Activated CD8-positive, alpha-beta memory T cell treated with anti-CD3 and anti-CD28 coated beads, Interleukin-2, amount 10 ng/mL, durations not matched to agents 7 days and 5 days (primary cell): ENCODE measurements around the gene EFNA5. TPM values are rescaled to one million over a fixed set of nuclear protein-coding genes. Genes with fewer than 3 reads are reported as not detected.

Experiments used
- ATAC-seq: fragments of 150-1000 bp; cut with Tn5 transposase; one replicate; pipeline ENCODE4 v1.10.0; 2021; ENCODE audit warnings: moderate library complexity
- CTCF ChIA-PET: fragments of 350-600 bp; sonication (Branson Sonifier 250); formaldehyde crosslinking; loops from one replicate; lab custom pipeline; 2021; ENCODE audit warnings: antibody characterized with exemption; lab: Charles Lee
- DNase-seq: peaks from one replicate; pipeline ENCODE4 v3.0.0-alpha.2; 2020
- H3K27ac Mint-ChIP-seq: one replicate; pipeline ENCODE4 v1.8.0; 2021; ENCODE audit warnings: mild to moderate bottlenecking, mixed read lengths
- H3K27me3 Mint-ChIP-seq: one replicate; pipeline ENCODE4 v1.8.0; 2021; ENCODE audit warnings: mixed read lengths
- H3K36me3 Mint-ChIP-seq: one replicate; pipeline ENCODE4 v1.8.0; 2021; ENCODE audit warnings: mild to moderate bottlenecking, mixed read lengths
- H3K4me1 Mint-ChIP-seq: one replicate; pipeline ENCODE4 v1.8.0; 2021; ENCODE audit warnings: mixed read lengths
- H3K4me3 Mint-ChIP-seq: one replicate; pipeline ENCODE4 v1.8.0; 2021; ENCODE audit warnings: mild to moderate bottlenecking, moderate library complexity, mixed read lengths
- H3K9me3 Mint-ChIP-seq: one replicate; pipeline ENCODE4 v1.8.0; 2022; ENCODE audit warnings: low read depth, mixed read lengths
- total RNA-seq, 2 experiments: library from RNA; stranded (reverse); gene quantifications; one replicate each; pipeline ENCODE4 v1.2.3, GENCODE V29; 2021

EFNA5 gene
- total RNA-seq, 2 experiments from 2014 or later = not detected

DNA sequence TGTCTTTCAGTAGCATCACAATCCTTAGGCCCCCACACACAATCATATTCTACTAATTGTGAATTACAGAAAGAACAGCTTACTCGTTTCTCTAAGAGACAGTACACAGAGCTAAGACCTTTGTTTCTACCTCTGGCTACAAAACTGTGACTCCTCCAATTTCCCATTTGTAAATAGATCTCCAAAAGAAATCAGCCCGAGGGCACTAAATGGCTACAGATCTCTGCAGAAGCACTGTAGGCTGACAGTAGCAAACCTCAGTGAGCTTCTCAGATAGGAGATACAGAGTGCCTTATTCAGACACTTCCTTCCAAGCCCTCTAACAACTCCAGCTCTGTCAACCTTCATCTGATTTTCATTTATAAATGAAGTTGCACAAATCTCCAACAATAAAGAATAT is 51.0 kb downstream of the EFNA5 start:
- no peaks in the 10 kb centered on the region for H3K36me3 Mint-ChIP-seq
- H3K9me3 Mint-ChIP-seq = no peaks in the 10 kb centered on the region
- H3K4me3 Mint-ChIP-seq = no peak overlapping the region
- no peak for ATAC-seq
- H3K27me3 Mint-ChIP-seq = peaks cover 9% of the 10 kb centered on the region
- no peak for DNase-seq
- H3K27ac Mint-ChIP-seq = no peak overlapping the region
- CTCF ChIA-PET = no interaction called here
- H3K4me1 Mint-ChIP-seq = no peaks in the 10 kb centered on the region

DNA sequence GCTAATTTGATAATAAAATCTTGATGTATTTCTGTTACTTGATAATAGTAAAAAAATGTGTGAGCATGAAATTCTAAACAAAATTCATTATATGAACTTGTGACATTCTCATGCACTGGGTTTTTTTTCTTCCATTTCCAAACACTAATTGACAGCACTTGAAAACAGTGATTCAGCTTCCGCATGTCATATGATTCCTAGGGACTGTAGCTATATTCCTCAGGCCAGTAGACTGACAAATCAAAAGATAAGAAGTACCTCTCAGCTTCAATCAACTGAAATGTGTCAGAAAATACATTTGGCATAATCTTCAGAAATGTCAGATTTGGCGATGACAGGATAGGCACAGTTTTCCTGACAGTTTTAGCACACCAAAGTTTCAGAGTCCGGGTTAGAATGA is 52.5 kb downstream of the EFNA5 start:
- Mint-ChIP-seq H3K27ac (no peak overlapping the region), H3K4me1 (no peaks in the 10 kb centered on the region), H3K36me3 (no peaks in the 10 kb centered on the region), H3K27me3 (peaks cover 15% of the 10 kb centered on the region), H3K9me3 (no peaks in the 10 kb centered on the region), H3K4me3 (no peak overlapping the region)
- no peak for DNase-seq
- no peak for ATAC-seq
- CTCF ChIA-PET = no interaction called here

- Mint-ChIP-seq H3K4me1 (no peaks in the 10 kb centered on the region), H3K4me3 (no peak overlapping the region), H3K27ac (no peak overlapping the region), H3K27me3 (peaks cover 15% of the 10 kb centered on the region), H3K9me3 (no peaks in the 10 kb centered on the region), H3K36me3 (no peaks in the 10 kb centered on the region)
- CTCF ChIA-PET = no interaction called here
- ATAC-seq (no peak), DNase-seq (no peak)
Observed at GRCh38 chr5:107617052-107617451, 53.7 kb downstream of the EFNA5 start.

DNA sequence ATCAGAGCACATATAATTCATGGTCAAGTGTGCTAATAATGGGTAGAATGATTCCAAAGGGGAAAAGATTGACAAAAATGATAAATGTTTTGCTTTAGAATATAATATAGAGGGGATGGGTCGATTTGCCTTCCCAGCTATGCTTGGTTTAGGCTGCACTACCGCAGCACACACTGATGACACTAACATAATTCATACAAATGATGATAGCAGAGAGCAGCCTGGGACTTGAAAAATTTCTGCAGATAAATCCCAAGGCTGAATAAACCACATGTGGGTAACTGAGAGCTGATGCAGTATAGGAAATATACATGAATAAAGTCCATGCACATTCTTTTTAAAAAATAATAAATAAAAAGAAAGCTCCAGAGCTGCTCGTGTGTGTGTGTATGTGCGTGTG is 54.5 kb downstream of the EFNA5 start:
- no peaks in the 10 kb centered on the region for H3K36me3 Mint-ChIP-seq
- H3K9me3 Mint-ChIP-seq = no peaks in the 10 kb centered on the region
- DNase-seq = no peak
- no peaks in the 10 kb centered on the region for H3K4me1 Mint-ChIP-seq
- H3K4me3 Mint-ChIP-seq = no peak overlapping the region
- no peak overlapping the region for H3K27ac Mint-ChIP-seq
- no peak for ATAC-seq
- CTCF ChIA-PET = no interaction called here
- H3K27me3 Mint-ChIP-seq = peaks cover 18% of the 10 kb centered on the region

DNA sequence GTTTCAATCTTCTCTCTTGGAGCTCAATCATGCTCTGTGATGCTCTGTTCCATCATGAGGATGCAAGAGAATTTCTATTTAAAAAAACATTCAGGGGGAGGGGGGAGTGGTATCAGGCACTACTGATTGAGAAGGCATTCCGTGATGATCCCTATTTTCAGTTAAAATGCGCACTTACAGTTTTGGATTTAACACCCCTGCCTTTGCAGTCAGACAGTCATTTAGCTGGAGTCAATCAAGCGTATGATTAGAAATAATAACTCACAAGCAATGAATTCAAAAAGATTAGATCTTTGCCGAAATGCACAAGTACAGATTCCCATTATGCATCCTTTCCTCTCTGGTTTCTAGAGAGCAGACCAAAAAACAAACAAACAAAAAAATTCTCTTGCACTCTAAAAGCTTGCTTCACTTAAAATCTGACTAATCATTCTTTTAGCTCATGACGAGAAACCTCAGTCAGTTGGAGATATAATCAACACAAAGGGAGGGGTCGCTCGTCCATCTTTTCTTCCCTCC is 55.4 kb downstream of the EFNA5 start:
- Mint-ChIP-seq H3K36me3 (no peaks in the 10 kb centered on the region), H3K27ac (no peak overlapping the region), H3K9me3 (no peaks in the 10 kb centered on the region), H3K4me3 (no peak overlapping the region), H3K27me3 (peaks cover 13% of the 10 kb centered on the region), H3K4me1 (no peaks in the 10 kb centered on the region)
- CTCF ChIA-PET = interaction anchor here (0.7 kb wide), 1 partner anchor 9 kb away, joined by 3 read pairs; no protein-coding TSS in a partner anchor
- no peak for DNase-seq
- no peak for ATAC-seq

DNA sequence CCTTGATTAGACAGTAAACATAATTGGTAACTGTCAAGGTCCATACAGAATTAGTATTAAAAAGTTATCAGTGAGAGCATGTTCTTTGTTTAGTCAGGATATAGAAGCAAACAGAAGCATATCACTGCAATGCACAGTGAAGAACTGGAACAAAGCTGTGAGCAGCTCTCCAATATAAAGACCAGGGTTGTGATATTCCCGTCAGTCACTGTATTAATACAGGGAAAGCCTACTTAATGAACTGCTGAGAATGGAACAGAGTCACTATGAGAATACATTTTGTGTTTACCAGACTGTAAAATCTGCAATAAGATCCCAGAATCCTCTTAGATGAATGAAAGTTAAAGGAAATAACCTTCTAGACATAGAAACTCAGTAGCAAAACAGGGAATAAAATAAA is 58.2 kb downstream of the EFNA5 start:
- Mint-ChIP-seq H3K9me3 (no peaks in the 10 kb centered on the region), H3K27me3 (peaks cover 13% of the 10 kb centered on the region), H3K4me1 (no peaks in the 10 kb centered on the region), H3K4me3 (no peak overlapping the region), H3K36me3 (no peaks in the 10 kb centered on the region), H3K27ac (no peak overlapping the region)
- ATAC-seq (no peak), DNase-seq (no peak)
- CTCF ChIA-PET = no interaction called here

GRCh38 chr5:107610798-107611197 is 59.9 kb downstream of the EFNA5 start:
- Mint-ChIP-seq H3K4me1 (no peaks in the 10 kb centered on the region), H3K36me3 (no peaks in the 10 kb centered on the region), H3K9me3 (no peaks in the 10 kb centered on the region), H3K27me3 (peaks cover 15% of the 10 kb centered on the region), H3K4me3 (no peak overlapping the region), H3K27ac (no peak overlapping the region)
- no peak for ATAC-seq
- CTCF ChIA-PET = no interaction called here
- no peak for DNase-seq

DNA sequence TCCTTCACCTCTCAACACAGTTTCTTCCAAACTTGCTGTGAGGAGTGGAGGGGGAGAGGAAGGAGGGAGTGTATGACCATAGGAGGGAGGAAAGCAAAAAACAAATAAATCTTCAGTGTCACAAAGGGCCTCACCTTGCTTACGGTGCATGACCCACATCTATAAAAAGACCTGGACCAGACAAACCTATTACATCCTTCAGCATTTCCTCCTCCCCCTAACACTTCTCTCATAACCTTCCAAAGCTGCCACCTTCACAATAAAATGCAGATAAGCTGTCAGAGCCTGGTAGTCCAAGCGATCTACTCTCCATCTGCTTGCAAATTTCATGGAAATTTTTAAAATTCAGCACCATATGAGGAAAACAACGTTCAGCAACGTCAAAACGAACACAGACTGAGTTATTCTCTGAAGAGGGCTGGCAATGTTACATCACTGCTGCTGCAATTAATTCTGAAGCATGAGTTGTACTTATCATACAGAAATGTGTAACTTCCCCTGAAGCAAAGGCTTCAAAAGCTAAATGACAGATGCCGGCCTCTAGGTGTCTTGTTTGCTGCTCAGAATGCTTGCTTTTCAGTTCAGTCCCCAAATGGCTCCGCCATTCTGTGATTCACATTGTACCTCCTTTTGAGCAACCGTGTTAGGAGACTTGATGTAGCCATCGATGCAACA is 62.9 kb downstream of the EFNA5 start:
- ATAC-seq (no peak), DNase-seq (no peak)
- H3K4me3 Mint-ChIP-seq = no peak overlapping the region
- no peaks in the 10 kb centered on the region for H3K9me3 Mint-ChIP-seq
- no peak overlapping the region for H3K27ac Mint-ChIP-seq
- H3K27me3 Mint-ChIP-seq = peaks cover 15% of the 10 kb centered on the region
- H3K36me3 Mint-ChIP-seq = no peaks in the 10 kb centered on the region
- CTCF ChIA-PET = no interaction called here
- no peaks in the 10 kb centered on the region for H3K4me1 Mint-ChIP-seq

DNA sequence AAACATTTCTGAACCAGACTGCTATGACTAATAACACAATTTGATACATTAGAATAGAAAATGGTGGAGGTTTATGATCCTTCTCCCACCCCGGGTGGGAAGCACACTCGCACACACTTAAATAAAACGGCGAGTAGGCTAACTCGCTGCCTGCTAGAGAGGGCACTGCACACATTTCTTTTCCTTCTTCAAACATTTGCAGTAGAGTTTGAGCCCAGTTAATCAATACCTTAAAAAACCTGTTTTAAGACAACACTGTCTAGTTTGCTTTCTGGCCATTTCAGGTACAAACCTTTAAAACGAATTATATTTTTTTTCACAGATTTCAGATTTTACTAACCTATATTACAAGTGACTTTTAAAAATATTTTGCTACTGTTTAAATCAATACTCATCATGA is 63.5 kb downstream of the EFNA5 start:
- Mint-ChIP-seq H3K4me1 (no peaks in the 10 kb centered on the region), H3K9me3 (no peaks in the 10 kb centered on the region), H3K27me3 (peaks cover 15% of the 10 kb centered on the region), H3K27ac (no peak overlapping the region), H3K36me3 (no peaks in the 10 kb centered on the region), H3K4me3 (no peak overlapping the region)
- CTCF ChIA-PET = no interaction called here
- DNase-seq (no peak), ATAC-seq (no peak)

DNA sequence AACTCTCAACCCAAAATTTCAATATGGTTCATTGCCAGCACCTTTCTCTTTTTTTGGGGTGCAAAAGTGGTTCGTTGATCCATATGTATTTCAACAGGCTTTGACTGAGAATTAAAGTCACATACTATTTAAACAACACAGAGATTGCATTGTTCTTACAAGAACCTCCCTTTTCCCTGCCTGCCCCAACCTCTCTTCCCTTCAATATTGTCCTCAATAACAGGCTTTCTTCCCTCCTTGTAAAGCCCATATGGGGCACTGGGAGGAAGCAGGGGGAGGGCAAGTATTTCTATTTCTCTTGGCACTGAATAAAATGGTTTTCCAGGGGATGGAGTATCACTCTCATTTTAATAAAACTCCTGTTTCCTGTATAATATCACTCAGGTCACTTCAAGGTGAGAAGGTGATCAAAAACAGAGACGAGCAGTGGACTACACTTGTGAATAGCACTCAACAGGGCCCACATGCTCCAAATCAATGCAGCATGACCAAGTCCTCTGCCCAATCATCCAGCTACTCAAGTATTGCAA is 65.1 kb downstream of the EFNA5 start:
- CTCF ChIA-PET = no interaction called here
- no peaks in the 10 kb centered on the region for H3K9me3 Mint-ChIP-seq

DNA sequence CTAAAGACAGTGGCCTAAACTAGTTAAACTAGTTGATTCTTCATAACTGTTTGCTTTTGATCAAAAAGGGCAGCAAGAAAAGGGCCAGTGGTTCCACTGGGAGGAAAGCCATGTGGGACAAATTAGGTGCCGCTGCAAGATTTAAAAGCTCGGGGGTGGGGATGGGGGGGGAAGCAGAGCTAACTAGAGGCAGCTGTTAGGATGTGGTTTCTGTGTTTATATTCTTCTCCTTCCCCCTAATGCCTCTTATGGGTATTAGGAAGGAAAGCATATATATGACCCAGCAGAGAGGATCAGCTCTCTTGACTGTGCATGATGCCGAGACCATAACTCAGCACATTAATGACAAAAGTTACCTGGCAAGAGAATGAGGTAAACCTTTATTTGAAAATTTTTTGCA is 65.7 kb downstream of the EFNA5 start:
- CTCF ChIA-PET = no interaction called here
- no peak for ATAC-seq
- H3K4me1 Mint-ChIP-seq = no peaks in the 10 kb centered on the region
- peaks cover 18% of the 10 kb centered on the region for H3K27me3 Mint-ChIP-seq
- no peak for DNase-seq
- H3K9me3 Mint-ChIP-seq = no peaks in the 10 kb centered on the region
- no peak overlapping the region for H3K27ac Mint-ChIP-seq
- H3K36me3 Mint-ChIP-seq = no peaks in the 10 kb centered on the region
- H3K4me3 Mint-ChIP-seq = no peak overlapping the region

More for the DNA sequence above, 65.1 kb downstream of the EFNA5 start:
- no peak for ATAC-seq
- peaks cover 18% of the 10 kb centered on the region for H3K27me3 Mint-ChIP-seq
- H3K4me1 Mint-ChIP-seq = no peaks in the 10 kb centered on the region
- H3K4me3 Mint-ChIP-seq = no peak overlapping the region
- no peaks in the 10 kb centered on the region for H3K36me3 Mint-ChIP-seq
- DNase-seq = no peak
- H3K27ac Mint-ChIP-seq = no peak overlapping the region

DNA sequence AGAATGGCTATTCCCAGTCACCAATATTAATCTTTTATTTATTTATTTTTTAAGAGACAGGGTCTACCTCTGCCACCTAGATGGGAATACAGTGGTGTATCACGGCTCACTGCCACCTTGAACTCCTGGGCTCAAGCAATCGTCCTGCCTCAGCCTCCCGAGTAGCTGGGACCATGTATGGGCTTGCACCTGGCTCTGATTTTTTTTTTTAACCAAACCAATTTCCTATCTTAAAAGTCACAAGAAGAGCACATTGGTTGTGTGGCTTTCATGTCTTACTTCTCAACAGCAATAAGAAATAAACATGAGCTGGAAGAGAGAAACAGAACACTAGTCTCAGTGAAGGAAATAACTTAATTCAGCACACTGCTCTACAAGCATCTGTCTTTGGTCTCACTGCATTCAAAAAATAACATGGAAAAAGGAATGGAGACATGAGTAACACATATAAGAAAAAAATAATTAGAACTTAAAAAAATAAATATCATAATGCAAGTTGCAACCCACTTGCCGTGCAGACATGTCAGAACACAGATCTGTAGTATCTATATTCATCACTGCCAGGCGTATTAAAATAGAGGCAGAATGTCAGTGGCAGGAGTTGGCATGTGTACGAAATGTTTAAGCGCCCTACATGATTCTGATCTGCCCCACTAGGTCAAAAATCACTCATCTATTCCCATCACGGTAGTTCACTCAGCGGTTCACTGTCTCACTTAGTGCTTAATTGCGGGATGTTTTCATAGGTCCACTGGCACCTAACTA is 66.4 kb downstream of the EFNA5 start:
- peaks cover 16% of the 10 kb centered on the region for H3K27me3 Mint-ChIP-seq
- ATAC-seq (no peak), DNase-seq (no peak)
- CTCF ChIA-PET = interaction anchor here (0.6 kb wide), 1 partner anchor 68 kb away, joined by 6 read pairs; no protein-coding TSS in a partner anchor
- H3K4me1 Mint-ChIP-seq = no peaks in the 10 kb centered on the region
- no peak overlapping the region for H3K27ac Mint-ChIP-seq
- no peak overlapping the region for H3K4me3 Mint-ChIP-seq
- H3K9me3 Mint-ChIP-seq = no peaks in the 10 kb centered on the region
- H3K36me3 Mint-ChIP-seq = no peaks in the 10 kb centered on the region

- ATAC-seq (no peak), DNase-seq (no peak)
- H3K4me1 Mint-ChIP-seq = no peaks in the 10 kb centered on the region
- no peaks in the 10 kb centered on the region for H3K36me3 Mint-ChIP-seq
- H3K27ac Mint-ChIP-seq = no peak overlapping the region
- H3K4me3 Mint-ChIP-seq = no peak overlapping the region
- no peaks in the 10 kb centered on the region for H3K9me3 Mint-ChIP-seq
- H3K27me3 Mint-ChIP-seq = peaks cover 22% of the 10 kb centered on the region
- CTCF ChIA-PET = no interaction called here
Observed at GRCh38 chr5:107603349-107603748, 67.4 kb downstream of the EFNA5 start.

GRCh38 chr5:107602896-107603295 is 67.8 kb downstream of the EFNA5 start:
- CTCF ChIA-PET = no interaction called here
- ATAC-seq = no peak
- Mint-ChIP-seq H3K27me3 (peaks cover 22% of the 10 kb centered on the region), H3K27ac (no peak overlapping the region), H3K36me3 (no peaks in the 10 kb centered on the region), H3K4me1 (no peaks in the 10 kb centered on the region), H3K9me3 (no peaks in the 10 kb centered on the region), H3K4me3 (no peak overlapping the region)
- DNase-seq = no peak
